ENCODE data around the gene DLX6. TPM values are rescaled to one million over a fixed set of nuclear protein-coding genes. Genes with fewer than 3 reads are reported as not detected.

Gene DLX6
- total RNA-seq, 6 experiments from 2014 or later: not detected

DNA sequence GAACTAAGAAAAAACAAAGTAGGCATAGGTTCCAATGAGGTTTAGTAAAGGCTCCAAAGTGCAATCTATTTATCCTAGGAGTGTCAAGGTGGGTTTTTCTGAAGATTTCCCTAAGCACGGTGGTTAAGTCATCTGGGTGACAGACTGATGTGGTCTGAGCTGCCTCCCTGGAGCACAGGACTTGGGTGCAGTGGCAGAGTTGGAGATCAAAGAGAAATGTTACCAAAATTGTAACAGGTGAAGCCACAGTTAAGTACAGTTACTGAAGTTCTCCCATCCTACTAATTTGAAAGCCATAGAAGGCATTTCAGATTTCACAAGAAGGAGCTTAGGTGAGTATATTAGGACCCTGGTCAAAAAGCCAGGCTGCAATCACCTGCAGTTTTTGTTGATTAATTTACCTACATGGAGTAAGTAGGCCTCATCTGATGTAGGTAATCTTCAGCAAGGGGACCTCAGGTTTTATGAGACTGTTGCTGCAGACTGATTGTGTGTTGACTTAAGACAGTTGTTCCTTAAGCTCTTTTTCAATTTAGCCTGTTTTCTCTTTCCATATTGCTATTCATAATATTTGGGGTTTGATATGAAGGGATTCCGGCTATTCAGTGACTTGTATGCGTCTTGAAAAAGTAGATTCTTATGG is 3.0 kb downstream of the DLX6 start:
- intact Hi-C loops (cut with DNase I): no loop called here
- Histone ChIP-seq H3K9me3 (no peaks in the 10 kb centered on the region), H3K4me1 (peaks cover 0 to 4% (median 0%) of the 10 kb centered on the region in 4 donors), H3K27ac (no peak overlapping the region), H3K27me3 (peaks cover 0 to 59% of the 10 kb centered on the region in 2 donors), H3K4me3 (no peak overlapping the region), H3K36me3 (no peaks in the 10 kb centered on the region)
- 90% methylated on average over 2 of the region's 3 CpGs for WGBS (ENCODE audit: insufficient coverage, low coverage, low lambda C conversion rate, missing lambda C conversion rate)
- DNase-seq (no peak), ATAC-seq (no peak)
- TF ChIP-seq, protein P1, sequence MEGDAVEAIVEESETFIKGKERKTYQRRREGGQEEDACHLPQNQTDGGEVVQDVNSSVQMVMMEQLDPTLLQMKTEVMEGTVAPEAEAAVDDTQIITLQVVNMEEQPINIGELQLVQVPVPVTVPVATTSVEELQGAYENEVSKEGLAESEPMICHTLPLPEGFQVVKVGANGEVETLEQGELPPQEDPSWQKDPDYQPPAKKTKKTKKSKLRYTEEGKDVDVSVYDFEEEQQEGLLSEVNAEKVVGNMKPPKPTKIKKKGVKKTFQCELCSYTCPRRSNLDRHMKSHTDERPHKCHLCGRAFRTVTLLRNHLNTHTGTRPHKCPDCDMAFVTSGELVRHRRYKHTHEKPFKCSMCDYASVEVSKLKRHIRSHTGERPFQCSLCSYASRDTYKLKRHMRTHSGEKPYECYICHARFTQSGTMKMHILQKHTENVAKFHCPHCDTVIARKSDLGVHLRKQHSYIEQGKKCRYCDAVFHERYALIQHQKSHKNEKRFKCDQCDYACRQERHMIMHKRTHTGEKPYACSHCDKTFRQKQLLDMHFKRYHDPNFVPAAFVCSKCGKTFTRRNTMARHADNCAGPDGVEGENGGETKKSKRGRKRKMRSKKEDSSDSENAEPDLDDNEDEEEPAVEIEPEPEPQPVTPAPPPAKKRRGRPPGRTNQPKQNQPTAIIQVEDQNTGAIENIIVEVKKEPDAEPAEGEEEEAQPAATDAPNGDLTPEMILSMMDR (IDR thresholded peaks at IDR 0.05): no peak
- TF ChIP-seq POLR2A (IDR thresholded peaks at IDR 0.05): no peak

DNA sequence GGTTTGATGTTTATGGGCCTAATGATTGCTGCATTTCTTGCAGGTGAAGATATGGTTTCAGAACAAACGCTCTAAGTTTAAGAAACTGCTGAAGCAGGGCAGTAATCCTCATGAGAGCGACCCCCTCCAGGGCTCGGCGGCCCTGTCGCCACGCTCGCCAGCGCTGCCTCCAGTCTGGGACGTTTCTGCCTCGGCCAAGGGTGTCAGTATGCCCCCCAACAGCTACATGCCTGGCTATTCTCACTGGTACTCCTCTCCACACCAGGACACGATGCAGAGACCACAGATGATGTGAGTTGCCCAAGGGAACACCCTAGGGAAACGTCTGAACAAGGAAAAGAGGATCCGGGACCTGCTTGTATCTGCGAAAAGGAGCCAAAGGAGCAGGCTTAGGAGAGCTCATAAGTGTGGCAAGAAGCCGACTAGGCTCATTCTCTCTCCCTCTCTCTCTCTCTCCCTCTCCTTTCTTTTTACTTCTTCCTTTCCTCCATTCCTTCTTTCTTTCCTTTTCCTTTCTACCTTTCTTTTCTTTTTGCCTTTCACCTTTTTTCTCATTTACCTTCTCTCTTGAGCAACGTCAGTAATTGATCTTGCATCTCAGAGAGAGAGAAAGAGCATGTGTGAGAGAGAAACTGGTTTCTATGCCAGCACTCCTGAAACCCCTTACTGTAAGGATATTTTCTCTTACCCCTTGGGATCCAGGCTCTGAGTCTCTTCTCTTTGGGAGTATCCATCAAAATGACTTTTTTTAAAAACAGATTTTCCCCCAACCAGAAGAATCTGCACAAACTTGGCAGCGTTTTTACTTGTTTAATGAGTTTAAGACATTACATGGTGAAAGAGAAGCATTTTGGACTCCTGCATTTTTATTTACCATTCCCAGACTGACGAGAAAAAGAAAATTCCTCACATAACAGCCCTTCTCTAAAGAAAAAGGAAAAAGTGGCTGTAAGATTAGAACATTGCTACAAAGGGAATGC is 4.7 kb downstream of the DLX6 start:
- WGBS (ENCODE audit: insufficient coverage, low coverage, low lambda C conversion rate, missing lambda C conversion rate): 10% methylated on average over 11 of the region's 18 CpGs
- TF ChIP-seq, protein P1 (IDR thresholded peaks at IDR 0.05): no peak
- TF ChIP-seq POLR2A (IDR thresholded peaks at IDR 0.05): no peak
- Histone ChIP-seq H3K27me3 (peaks cover 0 to 65% of the 10 kb centered on the region in 2 donors), H3K36me3 (no peaks in the 10 kb centered on the region), H3K27ac (no peak overlapping the region), H3K4me1 (peaks cover 0 to 4% (median 0%) of the 10 kb centered on the region in 4 donors), H3K9me3 (no peaks in the 10 kb centered on the region), H3K4me3 (no peak overlapping the region)
- ATAC-seq (no peak), DNase-seq (no peak)
- intact Hi-C loops (cut with DNase I): no loop called here

DNA sequence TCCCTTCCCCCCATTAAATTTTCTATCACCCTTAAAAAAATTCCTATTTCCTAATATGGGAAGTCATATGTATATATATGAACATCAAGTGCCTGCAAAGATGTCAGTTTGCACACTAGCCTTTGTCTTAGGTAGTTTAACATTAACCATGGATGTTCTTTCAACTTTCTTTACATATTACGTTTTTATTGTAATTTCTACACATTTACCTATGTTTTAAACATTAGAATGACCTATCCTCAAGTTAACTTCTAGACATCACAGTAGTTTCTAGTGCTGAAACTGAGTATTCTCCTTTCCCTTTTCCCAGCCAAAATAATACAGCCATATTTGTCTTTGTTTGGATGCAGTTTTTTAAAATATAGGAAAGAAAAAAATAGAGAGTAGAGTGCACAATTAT is 5.8 kb downstream of the DLX6 start:
- ATAC-seq (no peak), DNase-seq (no peak)
- intact Hi-C loops (cut with DNase I): no loop called here
- Histone ChIP-seq H3K4me3 (no peak overlapping the region), H3K4me1 (peaks cover 0 to 4% (median 0%) of the 10 kb centered on the region in 4 donors), H3K9me3 (no peaks in the 10 kb centered on the region), H3K27me3 (peaks cover 0 to 73% of the 10 kb centered on the region in 2 donors), H3K27ac (no peak overlapping the region), H3K36me3 (no peaks in the 10 kb centered on the region)
- 0% methylated on average over 1 of the region's 1 CpG for WGBS (ENCODE audit: insufficient coverage, low coverage, low lambda C conversion rate, missing lambda C conversion rate)
- TF ChIP-seq, protein P1 (IDR thresholded peaks at IDR 0.05): no peak
- TF ChIP-seq POLR2A (IDR thresholded peaks at IDR 0.05): no peak

DNA sequence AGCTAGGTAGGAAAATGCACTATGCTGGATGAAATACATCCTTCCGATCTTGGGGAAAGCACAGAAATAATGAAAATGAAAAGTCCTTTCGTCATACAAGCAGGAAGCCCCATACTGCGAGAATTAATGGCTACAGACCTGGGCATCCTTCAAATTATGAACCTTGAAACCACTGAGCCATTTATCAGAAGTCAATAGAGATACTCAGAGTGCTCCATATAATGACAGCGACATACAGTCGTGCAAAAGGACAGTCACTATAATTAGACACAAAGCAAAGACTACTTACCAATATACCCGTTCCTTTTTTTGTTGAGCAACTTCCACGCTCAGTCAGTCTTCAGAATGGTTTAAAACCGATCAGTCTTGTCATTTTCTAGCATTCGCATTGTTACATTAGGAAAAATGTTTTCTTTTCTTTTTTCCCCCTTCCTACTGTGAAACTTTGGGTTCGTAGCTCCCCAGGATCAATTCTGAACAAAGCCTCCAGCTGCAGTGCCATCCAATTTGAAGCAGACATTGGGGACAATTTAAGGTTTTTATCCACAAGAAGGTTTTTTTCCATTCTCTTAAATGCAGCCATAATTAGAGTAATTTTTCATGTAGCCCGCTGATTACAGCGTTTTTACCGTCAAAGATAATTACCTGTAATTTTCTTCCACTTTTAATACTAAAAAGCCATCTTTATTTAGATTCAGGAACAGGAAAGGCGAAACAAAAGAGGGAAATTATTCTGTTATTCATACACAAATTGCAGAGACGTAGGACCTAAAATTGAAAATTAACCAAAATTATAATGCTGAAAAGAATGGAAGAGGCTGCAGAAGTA is 6.4 kb downstream of the DLX6 start:
- H3K36me3 ChIP-seq: no peaks in the 10 kb centered on the region
- intact Hi-C loops (cut with DNase I): no loop called here
- no peak overlapping the region for H3K27ac ChIP-seq
- ATAC-seq: no peak
- no peak for TF ChIP-seq POLR2A (IDR thresholded peaks at IDR 0.05)
- TF ChIP-seq, protein P1 (IDR thresholded peaks at IDR 0.05): no peak
- H3K9me3 ChIP-seq: no peaks in the 10 kb centered on the region
- H3K4me1 ChIP-seq: peaks cover 0 to 1% (median 0%) of the 10 kb centered on the region in 4 donors
- 6% methylated on average over 15 of the region's 15 CpGs for WGBS (ENCODE audit: insufficient coverage, low coverage, low lambda C conversion rate, missing lambda C conversion rate)
- no peak overlapping the region for H3K4me3 ChIP-seq
- peaks cover 0 to 73% of the 10 kb centered on the region in 2 donors for H3K27me3 ChIP-seq
- no peak for DNase-seq

Data from right lobe of liver (tissue), 6 donors.